Thyroid gland (tissue), 4 donors: ENCODE measurements around the gene ARNT2.

Source experiments
- POLR2A ChIP-seq, 2 donors: fragments of 450-650 bp; IDR thresholded peaks; one replicate each; pipeline ENCODE4 v1.6.1; 2017; ENCODE audit warnings: antibody characterized with exemption in 2 of 2, mild to moderate bottlenecking in 2 of 2, moderate library complexity in 1 of 2
- TF ChIP-seq, protein P1 (sequence below), 6 experiments: fragments of 200-600 bp in 3 of 6; fragments of 450-650 bp in 3 of 6; sonication (generic) in 3 of 6; IDR thresholded peaks; one replicate each; pipeline ENCODE4 v1.5.1; 2016 to 2019; ENCODE audit warnings: antibody characterized with exemption in 6 of 6, mild to moderate bottlenecking in 2 of 6, inconsistent platforms in 1 of 6, moderate library complexity in 1 of 6

DNA sequence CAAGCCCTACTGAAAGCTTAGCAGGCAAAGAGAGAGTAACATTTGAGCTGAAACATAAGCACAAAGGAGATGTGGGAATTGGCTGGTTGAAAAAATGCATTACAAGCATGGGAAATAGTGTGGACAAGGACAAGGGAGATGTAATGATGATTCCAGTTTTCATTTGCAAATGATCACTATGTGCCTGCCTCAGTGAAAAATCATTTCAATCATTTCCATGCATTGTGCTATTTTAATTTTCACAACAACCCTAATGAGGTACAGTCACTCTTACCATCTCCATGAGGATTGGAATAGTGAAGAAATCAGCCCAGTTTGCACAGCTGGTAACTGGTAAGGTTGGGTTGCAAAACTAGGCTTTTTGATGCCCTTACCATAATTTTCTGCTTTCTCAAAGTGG is 123.2 kb downstream of the ARNT2 start:
- TF ChIP-seq, protein P1, sequence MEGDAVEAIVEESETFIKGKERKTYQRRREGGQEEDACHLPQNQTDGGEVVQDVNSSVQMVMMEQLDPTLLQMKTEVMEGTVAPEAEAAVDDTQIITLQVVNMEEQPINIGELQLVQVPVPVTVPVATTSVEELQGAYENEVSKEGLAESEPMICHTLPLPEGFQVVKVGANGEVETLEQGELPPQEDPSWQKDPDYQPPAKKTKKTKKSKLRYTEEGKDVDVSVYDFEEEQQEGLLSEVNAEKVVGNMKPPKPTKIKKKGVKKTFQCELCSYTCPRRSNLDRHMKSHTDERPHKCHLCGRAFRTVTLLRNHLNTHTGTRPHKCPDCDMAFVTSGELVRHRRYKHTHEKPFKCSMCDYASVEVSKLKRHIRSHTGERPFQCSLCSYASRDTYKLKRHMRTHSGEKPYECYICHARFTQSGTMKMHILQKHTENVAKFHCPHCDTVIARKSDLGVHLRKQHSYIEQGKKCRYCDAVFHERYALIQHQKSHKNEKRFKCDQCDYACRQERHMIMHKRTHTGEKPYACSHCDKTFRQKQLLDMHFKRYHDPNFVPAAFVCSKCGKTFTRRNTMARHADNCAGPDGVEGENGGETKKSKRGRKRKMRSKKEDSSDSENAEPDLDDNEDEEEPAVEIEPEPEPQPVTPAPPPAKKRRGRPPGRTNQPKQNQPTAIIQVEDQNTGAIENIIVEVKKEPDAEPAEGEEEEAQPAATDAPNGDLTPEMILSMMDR (IDR thresholded peaks at IDR 0.05): no peak
- TF ChIP-seq POLR2A (IDR thresholded peaks at IDR 0.05): no peak
